Measurements from ENCODE around the gene PRDM16.

The PRDM16 gene

GRCh38 chr1:3304692-3305091 is 235.7 kb downstream of the PRDM16 start:
- ATAC-seq: no peak

GRCh38 chr1:3305156-3305555 is 236.2 kb downstream of the PRDM16 start:
- ATAC-seq: no peak
- TF ChIP-seq TSHZ2 (CRISPR knock-in tag; IDR thresholded peaks at IDR 0.05) (no peak), GLIS3 (CRISPR knock-in tag; IDR thresholded peaks at IDR 0.05) (no peak), TOX (CRISPR knock-in tag; IDR thresholded peaks at IDR 0.05; ENCODE audit: borderline replicate concordance) (no peak), BACH2 (CRISPR knock-in tag; IDR thresholded peaks at IDR 0.05; ENCODE audit: borderline replicate concordance) (no peak), ARNTL (CRISPR knock-in tag; IDR thresholded peaks at IDR 0.05; ENCODE audit: borderline replicate concordance, low read depth) (no peak), ESRRG (CRISPR knock-in tag; IDR thresholded peaks at IDR 0.05) (no peak), ZFP30 (CRISPR knock-in tag; IDR thresholded peaks at IDR 0.05) (no peak), ZNF565 (CRISPR knock-in tag; conservative IDR thresholded peaks at IDR 0.05; ENCODE audit: low read depth) (no peak), ZNF70 (CRISPR knock-in tag; IDR thresholded peaks at IDR 0.05) (no peak), CSRNP3 (CRISPR knock-in tag; IDR thresholded peaks at IDR 0.05) (no peak), CREB5 (CRISPR knock-in tag; IDR thresholded peaks at IDR 0.05; ENCODE audit: low read depth) (no peak), PATZ1 (CRISPR knock-in tag; IDR thresholded peaks at IDR 0.05; ENCODE audit: borderline replicate concordance) (no peak), PPARA (CRISPR knock-in tag; IDR thresholded peaks at IDR 0.05; ENCODE audit: borderline replicate concordance) (no peak), ZFP3 (CRISPR knock-in tag; IDR thresholded peaks at IDR 0.05) (no peak), TCF4 (CRISPR knock-in tag; IDR thresholded peaks at IDR 0.05; ENCODE audit: borderline replicate concordance) (no peak), RARB (CRISPR knock-in tag; IDR thresholded peaks at IDR 0.05) (no peak), SNAI2 (CRISPR knock-in tag; IDR thresholded peaks at IDR 0.05) (no peak)

More at GRCh38 chr1:3304692-3305091, 235.7 kb downstream of the PRDM16 start:
- no peak for TF ChIP-seq TCF4 (CRISPR knock-in tag; IDR thresholded peaks at IDR 0.05; ENCODE audit: borderline replicate concordance)
- no peak for TF ChIP-seq POU6F1 (CRISPR knock-in tag; IDR thresholded peaks at IDR 0.05; ENCODE audit: borderline replicate concordance, low read depth)
- no peak for TF ChIP-seq OSR1 (CRISPR knock-in tag; IDR thresholded peaks at IDR 0.05)

- TF ChIP-seq ZFP3 (CRISPR knock-in tag; IDR thresholded peaks at IDR 0.05) (no peak), RARB (CRISPR knock-in tag; IDR thresholded peaks at IDR 0.05) (no peak), ZNF70 (CRISPR knock-in tag; IDR thresholded peaks at IDR 0.05) (no peak), BACH2 (CRISPR knock-in tag; IDR thresholded peaks at IDR 0.05; ENCODE audit: borderline replicate concordance) (no peak), POU6F1 (CRISPR knock-in tag; IDR thresholded peaks at IDR 0.05; ENCODE audit: borderline replicate concordance, low read depth) (no peak), CSRNP3 (CRISPR knock-in tag; IDR thresholded peaks at IDR 0.05) (no peak), ZC3H10 (CRISPR knock-in tag; IDR thresholded peaks at IDR 0.05) (no peak), GLIS3 (CRISPR knock-in tag; IDR thresholded peaks at IDR 0.05) (no peak), ESRRG (CRISPR knock-in tag; IDR thresholded peaks at IDR 0.05) (no peak), PPARA (CRISPR knock-in tag; IDR thresholded peaks at IDR 0.05; ENCODE audit: borderline replicate concordance) (no peak)
- ATAC-seq: no peak
These were observed 237.7 kb downstream of the PRDM16 start for GRCh38 chr1:3306583-3307291.
